SU-DHL-6 (cell line): Measurements from ENCODE around the gene BRDT.

Source experiments
- H2AFZ ChIP-seq: fragments of 200-600 bp; sonication (generic); 2 replicates; pipeline ENCODE4 v1.6.1; 2014; ENCODE audit warnings: low read depth, mild to moderate bottlenecking, moderate library complexity, mixed read lengths, antibody characterized with exemption, low read length; ENCODE audit not compliant: severe bottlenecking
- H3F3A ChIP-seq: fragments of 200-600 bp; shearing (Covaris generic); 2 replicates; pipeline ENCODE4 v1.6.0; 2016; ENCODE audit warnings: antibody characterized with exemption, mild to moderate bottlenecking; ENCODE audit not compliant: insufficient read depth
- H3K27ac ChIP-seq: fragments of 200-600 bp; sonication (generic); 2 replicates; pipeline ENCODE4 v1.5.1; 2016; ENCODE audit warnings: low read depth, mild to moderate bottlenecking, low read length, moderate library complexity, mixed read lengths
- H3K27me3 ChIP-seq: fragments of 200-600 bp; sonication (generic), shearing (Covaris generic); 2 replicates; pipeline ENCODE4 v1.6.0; 2014; ENCODE audit warnings: mild to moderate bottlenecking, low read length
- H3K36me3 ChIP-seq: fragments of 200-600 bp; sonication (generic); 2 replicates; pipeline ENCODE4 v1.6.1; 2014; ENCODE audit warnings: mild to moderate bottlenecking, low read length, mixed read lengths
- H3K4me2 ChIP-seq: fragments of 300-600, 200-600 bp; shearing (Covaris generic), sonication (generic); 2 replicates; pipeline ENCODE4 v1.6.0; 2014; ENCODE audit warnings: low read length, low read depth, mild to moderate bottlenecking; ENCODE audit not compliant: poor library complexity, severe bottlenecking
- H3K4me3 ChIP-seq: fragments of 200-600 bp; sonication (generic); 2 replicates; pipeline ENCODE4 v1.5.1; 2014; ENCODE audit warnings: antibody characterized with exemption, low read length, mild to moderate bottlenecking, mixed read lengths; ENCODE audit not compliant: insufficient read depth, poor library complexity, severe bottlenecking
- H3K79me2 ChIP-seq: fragments of 200-600 bp; sonication (generic); 2 replicates; pipeline ENCODE4 v1.6.1; 2014; ENCODE audit warnings: mild to moderate bottlenecking, low read length, moderate library complexity; ENCODE audit not compliant: insufficient read depth
- H3K9ac ChIP-seq: fragments of 200-600 bp; sonication (generic); 2 replicates; pipeline ENCODE4 v1.7.0; 2014; ENCODE audit warnings: mild to moderate bottlenecking, low read length
- H3K9me2 ChIP-seq: fragments of 200-600 bp; sonication (generic); replicated peaks from 2 replicates; pipeline ENCODE4 v1.6.1; 2014; ENCODE audit warnings: low read length; ENCODE audit not compliant: insufficient read depth
- H3K9me3 ChIP-seq: fragments of 200-600 bp; sonication (generic); 2 replicates; pipeline ENCODE4 v1.6.1; 2014; ENCODE audit warnings: low read length, mixed read lengths; ENCODE audit not compliant: insufficient read depth
- H4K20me1 ChIP-seq: fragments of 200-600 bp; sonication (generic); 2 replicates; pipeline ENCODE4 v1.6.1; 2014; ENCODE audit warnings: low read depth, mild to moderate bottlenecking, antibody characterized with exemption, low read length, moderate library complexity, mixed read lengths
- EZH2phosphoT487 ChIP-seq: fragments of 200-600 bp; sonication (generic), shearing (Covaris generic); conservative IDR thresholded peaks from 2 replicates; pipeline ENCODE4 v1.6.1; 2018; ENCODE audit warnings: mild to moderate bottlenecking, antibody characterized with exemption, low read length, moderate library complexity, mixed read lengths
- TF ChIP-seq, protein P1 (sequence below): fragments of 200-600 bp; sonication (generic); IDR thresholded peaks from one replicate; pipeline ENCODE4 v1.5.1; 2017; ENCODE audit warnings: antibody characterized with exemption, mild to moderate bottlenecking, low read length, moderate library complexity; ENCODE audit not compliant: insufficient read depth, poor library complexity, severe bottlenecking

The BRDT gene

DNA sequence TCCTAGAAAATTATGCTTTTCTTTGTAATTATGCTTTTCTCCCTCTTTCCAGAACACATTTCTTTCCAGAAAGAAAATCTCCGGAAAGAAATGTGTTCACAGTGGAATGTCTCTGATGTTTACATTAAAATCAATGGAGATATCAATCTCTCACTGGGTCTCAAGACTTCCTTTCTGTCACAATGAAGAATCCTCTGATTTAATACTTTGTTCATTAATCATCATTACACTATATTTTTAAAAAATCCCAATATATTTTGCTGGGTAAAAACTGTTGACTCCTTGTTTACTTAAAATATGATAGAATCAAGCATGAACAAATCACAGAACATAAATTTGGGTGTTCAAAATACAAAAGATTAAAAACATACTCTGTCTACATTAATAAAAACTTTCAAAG lies 36.9 kb upstream of the BRDT start:
- Histone ChIP-seq H3K9me2 (no peaks in the 10 kb centered on the region), H4K20me1 (no peaks in the 10 kb centered on the region), H3K9me3 (no peaks in the 10 kb centered on the region), H3K4me2 (no peak overlapping the region), H3K36me3 (no peaks in the 10 kb centered on the region), H2AFZ (no peak overlapping the region), H3K27ac (no peak overlapping the region), H3K9ac (no peak overlapping the region), H3K4me3 (no peak overlapping the region), H3F3A (no peaks in the 10 kb centered on the region), H3K27me3 (no peaks in the 10 kb centered on the region), H3K79me2 (no peaks in the 10 kb centered on the region)
- TF ChIP-seq EZH2phosphoT487, result no peak

DNA sequence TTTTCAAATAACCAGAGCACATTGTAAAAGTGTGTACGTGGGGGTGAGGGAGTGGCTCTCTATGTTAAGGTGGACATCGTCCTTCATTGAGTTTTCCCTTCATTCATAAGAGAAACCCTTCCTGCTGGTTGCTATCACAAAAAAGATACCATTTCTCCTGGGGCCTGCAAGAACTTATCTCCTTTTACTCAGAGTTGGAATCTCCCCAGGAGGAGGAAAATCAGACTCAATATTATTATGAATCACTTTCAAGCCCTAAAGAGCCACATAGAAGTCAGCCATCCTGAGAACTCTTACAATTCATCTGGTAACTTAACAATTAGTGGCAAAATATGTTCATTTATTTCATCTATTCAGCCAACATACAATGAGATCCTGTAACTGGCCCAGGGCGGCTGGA lies 36.2 kb upstream of the BRDT start:
- TF ChIP-seq, protein P1, sequence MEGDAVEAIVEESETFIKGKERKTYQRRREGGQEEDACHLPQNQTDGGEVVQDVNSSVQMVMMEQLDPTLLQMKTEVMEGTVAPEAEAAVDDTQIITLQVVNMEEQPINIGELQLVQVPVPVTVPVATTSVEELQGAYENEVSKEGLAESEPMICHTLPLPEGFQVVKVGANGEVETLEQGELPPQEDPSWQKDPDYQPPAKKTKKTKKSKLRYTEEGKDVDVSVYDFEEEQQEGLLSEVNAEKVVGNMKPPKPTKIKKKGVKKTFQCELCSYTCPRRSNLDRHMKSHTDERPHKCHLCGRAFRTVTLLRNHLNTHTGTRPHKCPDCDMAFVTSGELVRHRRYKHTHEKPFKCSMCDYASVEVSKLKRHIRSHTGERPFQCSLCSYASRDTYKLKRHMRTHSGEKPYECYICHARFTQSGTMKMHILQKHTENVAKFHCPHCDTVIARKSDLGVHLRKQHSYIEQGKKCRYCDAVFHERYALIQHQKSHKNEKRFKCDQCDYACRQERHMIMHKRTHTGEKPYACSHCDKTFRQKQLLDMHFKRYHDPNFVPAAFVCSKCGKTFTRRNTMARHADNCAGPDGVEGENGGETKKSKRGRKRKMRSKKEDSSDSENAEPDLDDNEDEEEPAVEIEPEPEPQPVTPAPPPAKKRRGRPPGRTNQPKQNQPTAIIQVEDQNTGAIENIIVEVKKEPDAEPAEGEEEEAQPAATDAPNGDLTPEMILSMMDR, result no peak
- no peak for TF ChIP-seq EZH2phosphoT487
- Histone ChIP-seq H3F3A (no peaks in the 10 kb centered on the region), H3K9me2 (no peaks in the 10 kb centered on the region), H3K36me3 (no peaks in the 10 kb centered on the region), H4K20me1 (no peaks in the 10 kb centered on the region), H3K27ac (no peak overlapping the region), H3K4me2 (no peak overlapping the region), H3K4me3 (no peak overlapping the region), H2AFZ (no peak overlapping the region), H3K27me3 (no peaks in the 10 kb centered on the region), H3K79me2 (no peaks in the 10 kb centered on the region), H3K9me3 (no peaks in the 10 kb centered on the region), H3K9ac (no peak overlapping the region)

DNA sequence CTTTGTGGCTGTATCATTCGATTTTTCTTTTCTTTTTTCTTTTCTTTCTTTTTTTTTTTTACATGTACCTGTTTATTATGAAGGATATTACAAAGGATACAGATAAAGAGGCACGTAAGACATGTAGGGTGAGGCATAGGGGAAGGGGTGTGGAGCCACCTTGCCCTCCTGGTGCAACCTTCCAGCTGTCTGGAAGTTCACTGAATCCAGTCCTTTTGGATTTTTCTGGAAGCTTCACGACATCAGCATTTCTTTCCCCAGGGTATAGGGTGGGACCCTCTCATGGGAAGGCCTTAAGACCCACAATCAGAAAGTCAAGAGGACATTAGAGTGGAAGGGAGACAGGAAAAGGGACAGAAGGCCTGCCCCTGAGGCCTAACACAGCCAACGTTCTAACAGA lies 33.2 kb upstream of the BRDT start:
- H3K36me3 ChIP-seq, result no peaks in the 10 kb centered on the region
- H3K9me3 ChIP-seq, result no peaks in the 10 kb centered on the region
- TF ChIP-seq, protein P1, result no peak
- no peak for TF ChIP-seq EZH2phosphoT487
- H3K4me2 ChIP-seq, result no peak overlapping the region
- no peaks in the 10 kb centered on the region for H3K9me2 ChIP-seq
- H3K4me3 ChIP-seq, result no peak overlapping the region
- no peaks in the 10 kb centered on the region for H4K20me1 ChIP-seq
- H3K79me2 ChIP-seq, result no peaks in the 10 kb centered on the region
- no peak overlapping the region for H3K27ac ChIP-seq
- no peaks in the 10 kb centered on the region for H3K27me3 ChIP-seq
- no peak overlapping the region for H2AFZ ChIP-seq
- H3F3A ChIP-seq, result no peaks in the 10 kb centered on the region
- no peak overlapping the region for H3K9ac ChIP-seq

DNA sequence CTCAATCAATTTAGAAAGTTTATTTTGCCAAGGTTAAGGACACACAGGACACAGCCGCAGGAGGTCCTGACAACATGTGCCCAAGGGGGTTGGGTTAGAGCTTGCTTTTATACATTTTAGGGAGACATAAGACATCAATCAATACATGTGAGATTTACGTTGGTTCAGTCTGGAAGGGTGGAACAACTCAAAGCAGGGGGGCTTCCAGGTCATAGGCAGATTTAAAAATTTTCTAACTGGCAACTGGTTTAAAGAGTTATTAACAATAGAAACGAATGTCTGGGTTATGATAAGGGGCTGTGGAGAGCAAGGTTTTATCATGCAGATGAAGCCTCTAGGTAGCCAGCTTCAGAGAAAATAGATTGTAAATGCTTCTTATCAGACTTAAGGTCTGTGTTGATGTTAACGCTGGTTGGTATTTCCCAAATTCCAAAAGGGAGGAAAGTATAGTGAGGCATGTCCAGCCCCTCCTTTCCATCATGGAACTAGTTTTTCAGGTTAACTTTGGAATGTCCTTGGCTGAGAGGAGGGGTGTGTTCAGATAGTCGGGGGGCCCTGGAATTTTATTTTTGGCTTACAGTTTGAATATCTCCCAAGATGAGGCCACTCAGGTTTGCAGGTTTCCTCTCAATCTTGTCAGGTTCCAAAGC lies 32.3 kb upstream of the BRDT start:
- no peaks in the 10 kb centered on the region for H3K27me3 ChIP-seq
- no peaks in the 10 kb centered on the region for H3F3A ChIP-seq
- no peaks in the 10 kb centered on the region for H4K20me1 ChIP-seq
- no peak overlapping the region for H3K4me2 ChIP-seq
- no peak overlapping the region for H2AFZ ChIP-seq
- no peak overlapping the region for H3K27ac ChIP-seq
- H3K9ac ChIP-seq, result no peak overlapping the region
- no peak overlapping the region for H3K4me3 ChIP-seq
- no peaks in the 10 kb centered on the region for H3K79me2 ChIP-seq
- TF ChIP-seq, protein P1, result no peak
- no peak for TF ChIP-seq EZH2phosphoT487
- H3K9me2 ChIP-seq, result no peaks in the 10 kb centered on the region
- H3K9me3 ChIP-seq, result no peaks in the 10 kb centered on the region
- H3K36me3 ChIP-seq, result no peaks in the 10 kb centered on the region
